NB4 (cell line): ENCODE measurements around the gene TTC31.
A peak's percentile ranks its signal among the peaks of the same experiment; 100 is the strongest.
"Not testable (repeated sequence)": the region's sequence is repeated elsewhere in the genome, so short reads cannot be mapped to it uniquely, and the experiment has no call there.

Experiments
- DNase-seq: peaks from one replicate; pipeline ENCODE4 v3.0.0; 2010; ENCODE audit warnings: low read depth
- H3K4me3 ChIP-seq: one replicate; pipeline ENCODE4 v1.5.1; 2011; ENCODE audit warnings: mild to moderate bottlenecking, low read depth, low read length, moderate library complexity
- MYC ChIP-seq: IDR thresholded peaks from 2 replicates; pipeline ENCODE4 v1.6.1; 2011; ENCODE audit warnings: low read depth, low read length
- POLR2A ChIP-seq: IDR thresholded peaks from 2 replicates; pipeline ENCODE4 v1.6.1; 2011; ENCODE audit warnings: mild to moderate bottlenecking; ENCODE audit not compliant: insufficient read length; ENCODE audit errors: extremely low read depth
- TF ChIP-seq, protein P1 (sequence below): IDR thresholded peaks from 2 replicates; pipeline ENCODE4 v1.6.1; 2011; ENCODE audit warnings: low read depth, low read length
- TF ChIP-seq, protein P2 (sequence below): IDR thresholded peaks from one replicate; pipeline ENCODE4 v1.5.1; 2012; ENCODE audit warnings: low read depth, low read length

Gene TTC31

GRCh38 chr2:74462054-74462785 lies 20.7 kb upstream of the TTC31 start:
- no peak for DNase-seq

GRCh38 chr2:74462786-74463105 lies 20.1 kb upstream of the TTC31 start:
- no peak overlapping the region for H3K4me3 ChIP-seq
- no peak for DNase-seq
- TF ChIP-seq, protein P1, sequence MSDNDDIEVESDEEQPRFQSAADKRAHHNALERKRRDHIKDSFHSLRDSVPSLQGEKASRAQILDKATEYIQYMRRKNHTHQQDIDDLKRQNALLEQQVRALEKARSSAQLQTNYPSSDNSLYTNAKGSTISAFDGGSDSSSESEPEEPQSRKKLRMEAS: no peak
- TF ChIP-seq MYC: no peak
- no peak for TF ChIP-seq POLR2A

More at GRCh38 chr2:74462054-74462785, 20.7 kb upstream of the TTC31 start:
- H3K4me3 ChIP-seq: no peak overlapping the region
- TF ChIP-seq MYC (no peak), POLR2A (no peak)
- TF ChIP-seq, protein P1: no peak
- TF ChIP-seq, protein P2, sequence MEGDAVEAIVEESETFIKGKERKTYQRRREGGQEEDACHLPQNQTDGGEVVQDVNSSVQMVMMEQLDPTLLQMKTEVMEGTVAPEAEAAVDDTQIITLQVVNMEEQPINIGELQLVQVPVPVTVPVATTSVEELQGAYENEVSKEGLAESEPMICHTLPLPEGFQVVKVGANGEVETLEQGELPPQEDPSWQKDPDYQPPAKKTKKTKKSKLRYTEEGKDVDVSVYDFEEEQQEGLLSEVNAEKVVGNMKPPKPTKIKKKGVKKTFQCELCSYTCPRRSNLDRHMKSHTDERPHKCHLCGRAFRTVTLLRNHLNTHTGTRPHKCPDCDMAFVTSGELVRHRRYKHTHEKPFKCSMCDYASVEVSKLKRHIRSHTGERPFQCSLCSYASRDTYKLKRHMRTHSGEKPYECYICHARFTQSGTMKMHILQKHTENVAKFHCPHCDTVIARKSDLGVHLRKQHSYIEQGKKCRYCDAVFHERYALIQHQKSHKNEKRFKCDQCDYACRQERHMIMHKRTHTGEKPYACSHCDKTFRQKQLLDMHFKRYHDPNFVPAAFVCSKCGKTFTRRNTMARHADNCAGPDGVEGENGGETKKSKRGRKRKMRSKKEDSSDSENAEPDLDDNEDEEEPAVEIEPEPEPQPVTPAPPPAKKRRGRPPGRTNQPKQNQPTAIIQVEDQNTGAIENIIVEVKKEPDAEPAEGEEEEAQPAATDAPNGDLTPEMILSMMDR: no peak

- DNase-seq: peak; percentile 46
- H3K4me3 ChIP-seq: peak overlapping the region; percentile 80
- no peak for TF ChIP-seq POLR2A
- TF ChIP-seq, protein P1: peak; percentile 27; the same call in 1 of the 2 replicates
Observed at GRCh38 chr2:74464406-74464805, 18.5 kb upstream of the TTC31 start.

DNA sequence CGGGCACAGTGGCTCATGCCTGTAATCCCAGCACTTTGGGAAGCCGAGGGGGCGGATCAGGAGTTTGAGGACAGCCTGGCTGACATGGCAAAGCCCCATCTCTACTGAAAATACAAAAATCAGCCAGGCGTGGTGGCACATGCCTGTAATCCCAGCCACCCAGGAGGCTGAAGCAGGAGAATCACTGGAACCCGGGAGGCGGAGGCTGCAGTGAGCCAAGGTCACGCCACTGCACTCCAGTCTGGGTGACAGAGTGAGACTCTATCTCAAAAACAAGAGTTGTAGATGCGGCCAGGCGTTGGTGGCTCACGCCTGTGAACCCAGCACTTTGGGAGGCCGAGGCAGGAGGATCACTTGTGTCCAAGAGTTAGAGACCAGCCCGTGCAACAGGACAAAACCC lies 12.1 kb upstream of the TTC31 start:
- not testable (repeated sequence) for DNase-seq, H3K4me3 ChIP-seq

- DNase-seq: no peak
- TF ChIP-seq POLR2A: no peak
- TF ChIP-seq, protein P1: no peak
- TF ChIP-seq, protein P2: no peak
- TF ChIP-seq MYC: no peak
Observed at GRCh38 chr2:74471332-74472065, 11.4 kb upstream of the TTC31 start.

DNA sequence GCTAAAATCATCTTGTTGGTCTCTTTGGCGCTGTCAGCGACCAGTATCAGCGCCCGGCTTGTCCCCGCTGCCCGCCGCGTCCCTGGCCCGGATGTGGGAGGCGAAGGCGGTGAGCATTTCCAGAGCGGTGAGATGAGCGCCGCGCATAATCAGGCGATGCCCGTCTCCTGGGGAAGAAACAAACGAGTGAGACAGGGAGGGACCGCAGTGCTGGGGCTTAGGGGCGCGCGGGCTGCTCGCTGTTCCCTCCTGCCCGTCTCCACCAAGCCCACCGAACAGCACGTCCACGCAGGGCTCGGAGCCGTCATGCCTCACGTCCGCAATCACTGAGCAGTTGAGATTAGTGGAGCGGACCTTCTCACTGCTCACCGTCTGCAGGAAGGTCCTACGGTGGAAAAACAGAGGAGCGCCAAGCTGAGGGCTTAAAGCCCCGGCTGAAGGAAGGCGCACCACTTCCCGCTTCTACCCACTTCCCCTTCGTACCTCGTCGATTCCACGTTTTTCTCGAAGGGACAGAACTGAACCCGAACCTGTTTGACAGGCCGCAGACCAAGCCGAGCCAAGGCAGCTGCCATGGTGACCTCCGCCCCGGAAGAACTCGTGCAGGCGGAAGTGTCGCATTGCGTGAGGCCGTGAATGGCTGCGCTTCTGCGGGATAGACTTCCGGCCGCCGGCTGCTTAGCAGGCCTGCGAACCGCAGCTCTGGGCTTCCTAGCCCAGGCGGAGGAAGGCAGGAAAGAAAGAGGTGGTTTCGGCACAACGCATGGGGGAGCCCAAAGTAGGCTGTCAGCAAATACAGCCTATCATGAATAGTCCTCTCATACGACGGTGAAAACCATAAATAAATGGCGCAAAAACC lies 10.6 kb upstream of the TTC31 start, which contains the start of gene MRPL53:
TSS of gene MRPL53 (minus strand) at position 595 of the 859 bp plus-strand sequence. CDS start at position 575, 20 bp downstream.
- TF ChIP-seq, protein P2: no peak
- TF ChIP-seq POLR2A (peak; percentile 87), MYC (peak; percentile 89)
- TF ChIP-seq, protein P1: peak; percentile 75
- DNase-seq: peak; percentile 99
- peak within 1 kb of the TSS; percentile 94 for H3K4me3 ChIP-seq

More at GRCh38 chr2:74471332-74472065, 11.4 kb upstream of the TTC31 start:
- H3K4me3 ChIP-seq: peak overlapping the region; percentile 94

DNA sequence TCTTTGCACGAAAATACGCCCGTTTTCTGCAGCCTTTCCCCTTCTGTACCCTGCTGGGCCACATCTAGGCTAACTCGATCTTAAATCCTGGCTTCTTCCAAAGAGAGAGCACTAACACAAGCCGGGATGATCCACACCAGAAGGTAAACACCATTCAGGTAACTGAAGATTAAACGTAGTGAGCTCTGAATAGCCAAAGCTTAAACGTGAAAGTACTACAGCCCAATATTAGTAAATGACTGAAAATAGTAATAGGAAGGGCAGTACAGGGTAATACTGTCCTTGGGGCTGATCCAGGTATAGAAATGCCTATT lies 10.0 kb upstream of the TTC31 start:
- DNase-seq: no peak
- peak overlapping the region; percentile 94 for H3K4me3 ChIP-seq
- TF ChIP-seq, protein P1: no peak; the same call in 1 of the 2 replicates
